Measurements from ENCODE around the gene TPSAB1. TPM values are rescaled to one million over a fixed set of nuclear protein-coding genes. Genes with fewer than 3 reads are reported as not detected.

TPSAB1 gene
- polyA plus RNA-seq, 4 donors: 0.16 to 0.48 (median 0.42) TPM; not detected in 1

DNA sequence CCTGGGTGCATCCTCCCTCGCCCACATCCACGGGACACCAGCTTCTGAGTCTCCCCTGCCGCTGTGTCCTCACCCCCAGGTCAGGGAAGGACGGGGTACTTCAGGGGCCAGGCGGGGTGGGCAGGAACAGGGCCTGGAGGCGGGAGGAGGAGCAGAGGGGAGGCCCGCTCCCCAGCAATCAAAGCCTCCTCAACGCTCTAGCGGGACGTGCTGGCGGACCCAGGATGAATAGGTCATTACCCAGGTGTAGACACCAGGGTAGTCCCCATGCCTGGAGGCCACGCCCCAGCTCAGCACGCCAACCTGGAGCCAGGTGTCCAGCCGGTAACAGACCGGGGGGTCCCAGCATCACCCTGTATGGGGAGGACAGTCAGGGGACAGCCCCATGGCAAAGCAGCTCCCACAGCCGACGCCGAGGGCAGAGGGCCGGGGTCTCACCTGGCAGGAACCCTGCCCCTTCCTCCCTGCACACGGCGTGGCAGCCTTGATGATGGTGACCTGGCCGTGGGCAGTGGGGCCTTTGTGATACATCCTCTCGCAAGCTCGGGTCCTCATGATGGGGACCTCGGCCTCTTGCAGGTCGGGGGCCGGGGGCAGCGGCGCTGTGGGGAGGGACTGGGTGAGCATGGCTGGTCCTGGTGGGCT is 39.6 kb downstream of the TPSAB1 start:
- DNase-seq (ENCODE audit: low read depth in 4 of 4, low spot score in 3 of 4): no peak

DNA sequence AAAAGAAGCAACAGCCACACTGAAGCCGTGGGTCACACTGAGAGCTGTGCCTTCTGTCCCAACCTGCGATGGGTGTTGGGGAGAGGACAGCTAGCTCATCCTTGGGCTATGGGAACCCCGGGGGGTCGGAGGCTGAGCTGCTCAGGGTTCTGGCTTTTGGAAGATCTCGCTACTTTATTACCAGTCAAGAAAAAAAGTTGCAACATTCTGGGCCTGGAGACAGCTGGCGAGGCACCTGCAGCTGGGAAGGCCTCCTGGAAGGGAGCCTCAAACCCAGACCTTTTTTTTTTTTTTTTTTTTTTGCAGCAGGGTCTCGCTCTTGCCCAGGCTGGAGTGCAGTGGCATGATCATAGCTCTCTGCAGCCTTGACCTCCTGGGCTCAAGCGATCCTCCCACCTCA is 40.3 kb downstream of the TPSAB1 start:
- no peak for DNase-seq (ENCODE audit: low read depth in 4 of 4, low spot score in 3 of 4)

DNA sequence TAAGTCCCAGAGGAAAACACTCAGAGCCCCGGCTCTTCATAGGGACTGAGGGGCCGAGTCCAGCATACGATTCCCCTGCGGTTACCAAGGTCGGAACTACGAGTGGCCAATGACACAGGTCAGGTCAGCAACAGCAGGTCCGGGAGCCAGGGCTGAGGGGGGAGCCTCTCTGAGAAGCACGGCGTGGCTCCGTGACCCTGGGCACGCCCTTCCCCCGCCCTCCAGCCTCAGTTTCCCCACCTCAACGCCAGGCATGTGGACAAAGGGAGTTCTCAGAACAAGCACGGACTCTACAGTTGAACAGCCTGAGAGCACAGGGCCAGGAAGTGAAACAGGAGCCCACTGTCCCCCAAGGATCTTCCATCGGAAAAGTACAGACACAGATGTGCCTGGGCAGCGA is 41.0 kb downstream of the TPSAB1 start:
- no peak for DNase-seq (ENCODE audit: low read depth in 4 of 4, low spot score in 3 of 4)

- no peak for DNase-seq (ENCODE audit: low read depth in 4 of 4, low spot score in 3 of 4)
Observed at GRCh38 chr16:1282324-1282973, 41.9 kb downstream of the TPSAB1 start.

GRCh38 chr16:1283296-1283695 is 42.8 kb downstream of the TPSAB1 start:
- DNase-seq (ENCODE audit: low read depth in 4 of 4, low spot score in 3 of 4): no peak

- DNase-seq (ENCODE audit: low read depth in 4 of 4, low spot score in 3 of 4): no peak
Observed at GRCh38 chr16:1283996-1284616, 43.6 kb downstream of the TPSAB1 start.

- no peak for DNase-seq (ENCODE audit: low read depth in 4 of 4, low spot score in 3 of 4)
Observed at GRCh38 chr16:1285669-1286512, 45.4 kb downstream of the TPSAB1 start.

DNA sequence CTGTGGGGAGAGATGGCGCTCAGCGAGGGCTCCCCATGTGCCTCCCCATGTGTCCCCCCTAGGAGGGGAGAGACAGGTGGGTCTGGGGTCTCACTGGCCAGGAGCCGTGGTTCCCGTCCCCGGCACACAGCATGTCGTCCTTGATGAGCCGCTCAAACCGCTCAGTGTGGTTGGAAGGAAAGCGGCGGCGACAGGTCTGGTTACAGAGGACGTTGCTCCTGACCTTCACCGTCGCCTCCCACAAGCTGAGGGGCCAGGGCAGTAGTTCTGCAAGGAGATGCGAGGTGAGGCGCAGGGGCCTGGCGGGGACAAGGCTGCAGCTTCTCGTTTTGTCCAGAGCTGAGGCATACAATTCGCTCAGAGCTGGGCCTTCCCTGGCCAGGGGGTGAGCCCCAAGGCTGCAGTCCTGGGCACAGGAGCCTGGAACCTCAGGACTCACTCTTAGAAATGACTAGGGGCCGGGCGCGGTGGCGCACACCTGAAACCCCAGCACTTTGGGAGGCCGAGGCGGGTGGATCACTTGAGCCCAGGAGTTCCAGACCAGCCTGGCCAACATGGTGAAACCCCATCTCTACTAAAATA is 46.1 kb downstream of the TPSAB1 start:
- DNase-seq (ENCODE audit: low read depth in 4 of 4, low spot score in 3 of 4): no peak

- DNase-seq (ENCODE audit: low read depth in 4 of 4, low spot score in 3 of 4): no peak
Observed at GRCh38 chr16:1287982-1288670, 47.6 kb downstream of the TPSAB1 start.

DNA sequence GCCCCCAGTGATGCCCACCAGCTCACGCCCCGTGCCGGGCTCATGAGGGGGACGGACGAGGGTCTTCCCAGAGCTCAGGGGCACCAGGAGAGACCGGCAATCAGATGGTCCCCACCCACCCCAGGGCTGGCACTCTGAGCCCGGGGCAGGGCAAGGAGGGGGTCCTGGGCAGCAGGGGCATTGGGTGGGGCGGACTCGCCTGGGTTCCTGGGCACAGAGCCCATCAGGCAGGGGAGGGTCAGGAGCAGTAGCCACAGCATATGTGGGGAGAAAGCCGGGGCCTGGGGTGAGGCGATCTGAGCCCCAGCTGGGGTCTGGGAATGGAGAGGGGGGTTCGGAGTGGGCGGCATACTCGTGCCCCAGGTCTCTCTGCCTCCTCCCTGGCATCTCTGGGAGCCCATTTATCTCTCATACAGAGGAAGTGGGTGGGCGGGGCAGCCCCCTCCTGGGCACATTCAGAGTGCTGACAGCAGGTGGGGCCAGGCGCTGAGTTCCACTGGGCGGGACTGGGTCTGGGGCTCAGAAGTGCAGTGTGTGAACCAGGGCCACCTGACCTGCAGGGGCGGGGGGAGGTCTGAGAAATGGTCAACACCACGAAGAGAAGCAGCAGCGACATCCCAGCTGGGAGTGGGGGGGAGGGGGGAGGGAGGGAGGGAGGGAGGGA is 48.4 kb downstream of the TPSAB1 start:
- DNase-seq (ENCODE audit: low read depth in 4 of 4, low spot score in 3 of 4): no peak

- DNase-seq (ENCODE audit: low read depth in 4 of 4, low spot score in 3 of 4): no peak
Observed at GRCh38 chr16:1289477-1289866, 49.0 kb downstream of the TPSAB1 start.

- no peak for DNase-seq (ENCODE audit: low read depth in 4 of 4, low spot score in 3 of 4)
Observed at GRCh38 chr16:1290063-1290501, 49.6 kb downstream of the TPSAB1 start.

DNA sequence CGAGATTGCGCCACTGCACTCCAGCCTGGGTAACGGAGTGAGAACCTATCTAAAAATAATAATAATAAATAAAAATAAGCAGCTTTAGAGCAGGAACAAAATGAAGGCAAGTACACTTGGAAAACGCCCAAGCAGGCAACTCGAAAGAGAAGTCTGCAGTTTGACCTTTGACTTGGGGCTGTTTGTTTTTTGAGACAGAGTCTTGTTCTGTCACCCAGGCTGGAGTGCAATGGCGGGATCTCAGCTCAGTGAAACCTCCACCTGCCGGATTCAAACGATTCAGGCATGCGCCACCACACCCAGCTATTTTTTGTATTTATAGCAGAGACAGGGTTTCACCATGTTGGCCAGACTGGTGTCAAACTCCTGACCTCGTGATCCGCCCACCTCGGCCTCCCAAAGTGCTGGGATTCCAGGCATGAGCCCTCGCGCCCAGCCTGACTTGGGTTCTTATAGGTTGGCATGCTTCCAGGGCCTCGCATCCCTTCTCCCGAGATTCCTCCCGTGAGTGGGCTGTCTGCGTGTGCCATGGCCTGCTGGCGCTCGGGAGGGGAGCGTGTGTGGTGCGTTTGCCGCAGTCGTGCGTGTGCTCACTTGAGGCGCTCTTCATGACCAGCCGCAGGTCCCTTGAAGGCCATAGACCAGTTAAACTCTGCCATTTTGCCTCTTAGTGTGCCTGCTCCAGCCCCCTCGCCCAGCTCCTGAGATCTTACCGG is 50.5 kb downstream of the TPSAB1 start:
- DNase-seq (ENCODE audit: low read depth in 4 of 4, low spot score in 3 of 4): no peak

DNA sequence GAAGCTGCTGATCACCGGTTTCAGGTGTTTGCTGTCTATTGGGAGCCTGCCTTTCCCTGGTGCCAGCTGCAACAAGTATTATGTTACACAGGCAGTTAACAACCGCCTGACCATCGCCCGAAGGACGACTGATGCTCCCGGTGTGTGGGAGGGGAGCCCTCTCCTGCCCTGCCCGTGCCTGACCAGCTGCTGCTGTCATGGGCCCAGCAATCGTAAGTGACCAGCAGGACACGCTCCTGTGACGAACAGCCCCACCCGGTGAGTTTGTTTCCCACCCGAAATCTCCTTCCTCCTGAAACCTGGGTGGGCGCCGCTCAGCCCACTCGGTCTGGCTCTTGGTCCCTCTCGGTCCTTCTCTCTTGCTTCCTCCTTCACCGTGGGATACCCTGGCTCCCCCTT is 51.1 kb downstream of the TPSAB1 start:
- DNase-seq (ENCODE audit: low read depth in 4 of 4, low spot score in 3 of 4): peak in 1 of 4 donors; percentile 70

Other genes with a start within 250 kb of the TPSAB1 start
- gene SSTR5, start 168.0 kb upstream of the TPSAB1 start, polyA plus RNA-seq (ENCODE audit: insufficient read length in 4 of 4): under 1 TPM in 2 of 4 donors, not detected in 2; 0.17 to 0.40 TPM
- not detected for gene C1QTNF8, start 144.5 kb upstream of the TPSAB1 start, polyA plus RNA-seq (ENCODE audit: insufficient read length in 4 of 4)
- 10 to 100 TPM in 3 of 4 donors, 1 to 10 TPM in 1; 6.2 to 22.5 (median 17.5) TPM for gene CACNA1H, start 87.6 kb upstream of the TPSAB1 start, polyA plus RNA-seq (ENCODE audit: insufficient read length in 4 of 4)
- 1 to 10 TPM in 1 of 4 donors, under 1 TPM in 3; 0.30 to 1.1 (median 0.50) TPM for gene TPSG1, start 15.4 kb upstream of the TPSAB1 start, polyA plus RNA-seq (ENCODE audit: insufficient read length in 4 of 4)
- under 1 TPM in 1 of 4 donors, not detected in 3; 0.12 TPM for gene TPSB2, start 10.5 kb upstream of the TPSAB1 start, polyA plus RNA-seq (ENCODE audit: insufficient read length in 4 of 4)
- not detected for gene TPSD1, start 15.4 kb downstream of the TPSAB1 start, polyA plus RNA-seq (ENCODE audit: insufficient read length in 4 of 4)
- 100 to 1,000 TPM; 164 to 183 (median 167) TPM for gene UBE2I, start 68.9 kb downstream of the TPSAB1 start, polyA plus RNA-seq (ENCODE audit: insufficient read length in 4 of 4)
- 1 to 10 TPM in 3 of 4 donors, under 1 TPM in 1; 0.91 to 8.0 (median 4.6) TPM for gene BAIAP3, start 92.9 kb downstream of the TPSAB1 start, polyA plus RNA-seq (ENCODE audit: insufficient read length in 4 of 4)
- gene TSR3, start 111.2 kb downstream of the TPSAB1 start, polyA plus RNA-seq (ENCODE audit: insufficient read length in 4 of 4): 10 to 100 TPM; 36.0 to 59.7 (median 38.8) TPM
- gene GNPTG, start 111.2 kb downstream of the TPSAB1 start, polyA plus RNA-seq (ENCODE audit: insufficient read length in 4 of 4): 10 to 100 TPM; 54.1 to 76.1 (median 56.8) TPM
- gene UNKL, start 174.0 kb downstream of the TPSAB1 start, polyA plus RNA-seq (ENCODE audit: insufficient read length in 4 of 4): 10 to 100 TPM; 10.2 to 29.3 (median 16.3) TPM
- gene UQCC4, start 180.0 kb downstream of the TPSAB1 start, polyA plus RNA-seq (ENCODE audit: insufficient read length in 4 of 4): 10 to 100 TPM; 10.5 to 14.2 (median 11.5) TPM
- under 1 TPM in 1 of 4 donors, not detected in 3; 0.25 TPM for gene PERCC1, start 190.4 kb downstream of the TPSAB1 start, polyA plus RNA-seq (ENCODE audit: insufficient read length in 4 of 4)
- 1 to 10 TPM; 1.4 to 4.1 (median 2.0) TPM for gene CCDC154, start 203.9 kb downstream of the TPSAB1 start, polyA plus RNA-seq (ENCODE audit: insufficient read length in 4 of 4)
- 10 to 100 TPM; 38.3 to 68.6 (median 47.1) TPM for gene CLCN7, start 234.3 kb downstream of the TPSAB1 start, polyA plus RNA-seq (ENCODE audit: insufficient read length in 4 of 4)
- gene PTX4, start 248.2 kb downstream of the TPSAB1 start, polyA plus RNA-seq (ENCODE audit: insufficient read length in 4 of 4): under 1 TPM in 1 of 4 donors, not detected in 3; 0.11 TPM